Muscle of leg (tissue), 11 donors: ENCODE measurements around the gene HAL. TPM values are rescaled to one million over a fixed set of nuclear protein-coding genes. Genes with fewer than 3 reads are reported as not detected.

Experiments
- DNase-seq: peaks from one replicate; pipeline ENCODE4 v3.0.0; 2013
- H3K27ac ChIP-seq: one replicate; pipeline ENCODE4 v1.5.1; 2013; ENCODE audit warnings: mild to moderate bottlenecking, low read length, control low read depth
- H3K27me3 ChIP-seq: one replicate; pipeline ENCODE4 v1.6.1; 2013; ENCODE audit warnings: low read length; ENCODE audit not compliant: control insufficient read depth, insufficient read depth
- H3K36me3 ChIP-seq: one replicate; pipeline ENCODE4 v1.6.1; 2013; ENCODE audit warnings: low read length; ENCODE audit not compliant: control insufficient read depth, insufficient read depth
- H3K4me1 ChIP-seq: one replicate; pipeline ENCODE4 v1.6.1; 2013; ENCODE audit warnings: low read length; ENCODE audit not compliant: control insufficient read depth, insufficient read depth
- H3K4me3 ChIP-seq: one replicate; pipeline ENCODE4 v1.5.1; 2013; ENCODE audit warnings: low read length, control low read depth
- H3K9me3 ChIP-seq: replicated peaks from 2 replicates; pipeline ENCODE4 v1.6.1; 2013; ENCODE audit warnings: low read depth, low read length; ENCODE audit not compliant: control insufficient read depth
- WGBS: methylation state at CpG from one replicate; pipeline ENCODE4 v1.1.5; 2013; ENCODE audit warnings: missing lambda C conversion rate; ENCODE audit not compliant: insufficient coverage; 5-methylcytosine and 5-hydroxymethylcytosine counted together
- polyA plus RNA-seq, 8 donors: library from polyadenylated mRNA; unstranded; fragments of 120-200 nt; gene quantifications; one replicate each; pipeline versions ENCODE4 v1.2.1 to v1.2.3, GENCODE V29; 2013; ENCODE audit warnings: inconsistent platforms in 1 of 8, low replicate concordance in 1 of 8; ENCODE audit not compliant: insufficient read length in 8 of 8, insufficient read depth in 1 of 8
- total RNA-seq: library from RNA; stranded (reverse); fragments of 120-200 nt; gene quantifications from one replicate; pipeline ENCODE4 v1.2.4, GENCODE V29; 2013

Gene HAL
- total and polyA plus RNA-seq, 9 donors = 0.09 to 0.81 (median 0.32) TPM

GRCh38 chr12:96035283-96036236, 39.4 kb upstream of the HAL start, which contains the start of gene LTA4H:
Gene LTA4H (minus strand): TSS chr12:96035587. CDS start chr12:96035519, 68 bp downstream.
- DNase-seq = peak; percentile 100
- H3K27me3 ChIP-seq = no peaks in the 10 kb centered on the region
- peak within 1 kb of the TSS; percentile 89 for H3K27ac ChIP-seq
- peak within 1 kb of the TSS; percentile 90 for H3K4me3 ChIP-seq
- peaks cover 5% of the 10 kb centered on the region for H3K4me1 ChIP-seq
- WGBS = 0% methylated on average over 47 of the region's 55 CpGs
- no peaks in the 10 kb centered on the region for H3K36me3 ChIP-seq
- H3K9me3 ChIP-seq = no peaks in the 10 kb centered on the region

DNA sequence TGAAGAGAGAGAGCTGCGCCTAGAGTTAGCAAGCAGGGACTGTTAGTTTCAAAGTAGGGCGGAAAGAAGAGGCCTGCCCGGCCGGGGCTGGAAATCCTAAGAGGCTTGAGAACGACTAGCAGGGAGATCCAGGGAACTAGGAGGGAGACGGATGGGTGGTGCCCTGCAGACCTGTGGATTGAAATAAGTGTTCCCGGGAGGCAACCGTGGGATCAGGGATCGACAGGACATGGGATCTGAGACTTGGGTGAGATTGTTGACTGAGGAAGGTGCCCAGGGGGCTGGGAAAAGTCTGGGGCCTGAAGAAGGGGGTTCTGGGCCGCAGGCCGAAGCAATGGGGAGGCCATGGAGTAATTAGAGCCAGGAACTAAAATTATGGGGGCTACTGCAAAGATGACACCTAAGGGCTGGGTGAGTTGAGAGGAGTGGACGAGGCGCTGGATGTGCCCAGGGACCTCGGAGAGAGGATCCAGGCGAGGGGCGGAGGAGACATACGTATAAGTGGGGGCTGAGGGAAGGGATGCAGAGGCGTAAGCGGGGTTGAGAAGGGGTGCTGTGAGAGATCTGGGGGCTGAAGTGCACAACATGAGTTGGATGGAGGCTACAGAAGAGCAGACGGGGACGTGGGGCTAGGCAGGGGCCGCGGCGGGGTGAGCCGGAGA, 38.6 kb upstream of the HAL start:
- Histone ChIP-seq H3K4me1 (peaks cover 5% of the 10 kb centered on the region), H3K27me3 (no peaks in the 10 kb centered on the region), H3K27ac (peak overlapping the region; percentile 89), H3K36me3 (no peaks in the 10 kb centered on the region), H3K4me3 (peak overlapping the region; percentile 90), H3K9me3 (no peaks in the 10 kb centered on the region)
- peak; percentile 33 for DNase-seq
- WGBS = 1% methylated on average over 25 of the region's 25 CpGs

- no peaks in the 10 kb centered on the region for H3K27me3 ChIP-seq
- no CpG with 5 or more reads among the region's 7 CpGs for WGBS
- H3K27ac ChIP-seq = peak overlapping the region; percentile 89
- no peaks in the 10 kb centered on the region for H3K9me3 ChIP-seq
- DNase-seq = no peak
- no peak overlapping the region for H3K4me3 ChIP-seq
- no peaks in the 10 kb centered on the region for H3K36me3 ChIP-seq
- H3K4me1 ChIP-seq = peaks cover 5% of the 10 kb centered on the region
Measured at GRCh38 chr12:96033549-96034389, 37.6 kb upstream of the HAL start.

- Histone ChIP-seq H3K27ac (no peak overlapping the region), H3K4me1 (peaks cover 5% of the 10 kb centered on the region)
Measured at GRCh38 chr12:96029826-96030225, 33.7 kb upstream of the HAL start.

GRCh38 chr12:96028538-96028937, 32.4 kb upstream of the HAL start:
- Histone ChIP-seq H3K4me3 (no peak overlapping the region), H3K27ac (no peak overlapping the region), H3K27me3 (no peaks in the 10 kb centered on the region), H3K4me1 (no peaks in the 10 kb centered on the region), H3K9me3 (no peaks in the 10 kb centered on the region), H3K36me3 (peaks cover 11% of the 10 kb centered on the region)
- WGBS = no CpG with 5 or more reads among the region's 1 CpG
- no peak for DNase-seq

More at GRCh38 chr12:96029826-96030225, 33.7 kb upstream of the HAL start:
- WGBS = 100% methylated on average over 1 of the region's 2 CpGs
- Histone ChIP-seq H3K36me3 (peaks cover 10% of the 10 kb centered on the region), H3K9me3 (no peaks in the 10 kb centered on the region), H3K4me3 (no peak overlapping the region), H3K27me3 (no peaks in the 10 kb centered on the region)
- DNase-seq = no peak

GRCh38 chr12:96026331-96026730, 30.2 kb upstream of the HAL start:
- no CpG with 5 or more reads among the region's 1 CpG for WGBS
- Histone ChIP-seq H3K27ac (no peak overlapping the region), H3K4me1 (no peaks in the 10 kb centered on the region), H3K36me3 (peaks cover 19% of the 10 kb centered on the region), H3K9me3 (no peaks in the 10 kb centered on the region), H3K4me3 (no peak overlapping the region), H3K27me3 (no peaks in the 10 kb centered on the region)
- no peak for DNase-seq

GRCh38 chr12:96025518-96025917, 29.4 kb upstream of the HAL start:
- Histone ChIP-seq H3K4me1 (no peaks in the 10 kb centered on the region), H3K4me3 (no peak overlapping the region), H3K27ac (no peak overlapping the region), H3K27me3 (no peaks in the 10 kb centered on the region), H3K36me3 (peaks cover 19% of the 10 kb centered on the region), H3K9me3 (no peaks in the 10 kb centered on the region)
- no peak for DNase-seq
- WGBS = 100% methylated on average over 1 of the region's 4 CpGs

- Histone ChIP-seq H3K9me3 (no peaks in the 10 kb centered on the region), H3K27ac (no peak overlapping the region), H3K4me1 (no peaks in the 10 kb centered on the region), H3K36me3 (peaks cover 15% of the 10 kb centered on the region), H3K4me3 (no peak overlapping the region), H3K27me3 (no peaks in the 10 kb centered on the region)
- no CpG with 5 or more reads among the region's 3 CpGs for WGBS
- DNase-seq = peak; percentile 19
Measured at GRCh38 chr12:96020314-96021003, 24.3 kb upstream of the HAL start.

DNA sequence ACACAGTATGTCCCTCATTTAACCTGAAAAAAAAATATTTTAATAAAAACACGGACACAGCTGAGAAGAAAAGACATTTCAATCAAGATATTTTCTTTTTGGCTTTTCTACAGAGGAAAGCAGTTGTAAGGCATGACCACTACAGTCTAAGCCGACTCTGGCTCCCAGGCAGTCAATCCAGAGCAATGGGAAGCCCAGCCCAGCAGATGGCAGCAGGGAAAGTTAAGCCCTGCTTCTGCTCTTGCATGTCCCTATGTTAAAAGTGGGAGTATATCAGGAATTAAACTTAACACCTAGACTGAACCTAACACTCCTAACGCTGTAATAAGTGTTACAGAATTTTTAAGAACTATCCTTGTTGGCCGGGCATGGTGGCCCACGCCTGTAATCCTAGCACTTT, 19.5 kb upstream of the HAL start:
- DNase-seq = peak; percentile 30
- H3K27ac ChIP-seq = no peak overlapping the region
- H3K36me3 ChIP-seq = peaks cover 20% of the 10 kb centered on the region
- H3K4me3 ChIP-seq = no peak overlapping the region
- WGBS = no CpG with 5 or more reads among the region's 5 CpGs
- H3K4me1 ChIP-seq = no peaks in the 10 kb centered on the region
- no peaks in the 10 kb centered on the region for H3K9me3 ChIP-seq
- no peaks in the 10 kb centered on the region for H3K27me3 ChIP-seq
